Heart left ventricle (tissue), 16 donors: ENCODE measurements around the gene MPV17L. TPM values are rescaled to one million over a fixed set of nuclear protein-coding genes. Genes with fewer than 3 reads are reported as not detected.

Source experiments
- ATAC-seq, 4 donors: fragments of 200-7000 bp; cut with Tn5 transposase; one replicate each; pipeline ENCODE4 v1.9.1; 2020 to 2022; ENCODE audit warnings: moderate library complexity in 4 of 4, mild to moderate bottlenecking in 3 of 4, moderate number of reproducible peaks in 1 of 4
- DNase-seq, 5 donors: peaks; one replicate each; pipeline ENCODE4 v3.0.0-alpha.2; 2020
- H3K27ac ChIP-seq, 12 donors: fragments of 200-600 bp; sonication (generic) in 4 of 12; one replicate each; pipeline versions ENCODE4 v1.5.0 to v1.8.0; 2016 to 2022; ENCODE audit warnings: mild to moderate bottlenecking in 2 of 12
- H3K27me3 ChIP-seq, 9 donors: fragments of 200-600 bp; sonication (generic) in 2 of 9; one replicate each; pipeline versions ENCODE4 v1.5.1 to v1.8.0; 2016 to 2022; ENCODE audit warnings: mild to moderate bottlenecking in 3 of 9
- H3K36me3 ChIP-seq, 9 donors: fragments of 200-600 bp; sonication (generic) in 2 of 9; one replicate each; pipeline versions ENCODE4 v1.5.0 to v1.8.0; 2018 to 2022; ENCODE audit warnings: mild to moderate bottlenecking in 2 of 9
- H3K4me1 ChIP-seq, 12 donors: fragments of 200-600 bp; sonication (generic) in 4 of 12; one replicate each; pipeline versions ENCODE4 v1.5.0 to v1.8.0; 2016 to 2022; ENCODE audit warnings: mild to moderate bottlenecking in 3 of 12
- H3K4me3 ChIP-seq, 12 donors: fragments of 200-600 bp; sonication (generic) in 4 of 12; one replicate each; pipeline versions ENCODE4 v1.5.0 to v1.8.0; 2017 to 2022; ENCODE audit warnings: mild to moderate bottlenecking in 9 of 12, moderate library complexity in 4 of 12
- H3K9me3 ChIP-seq, 12 donors: fragments of 200-600 bp; sonication (generic) in 4 of 12; one replicate each; pipeline versions ENCODE4 v1.5.0 to v1.8.0; 2016 to 2022; ENCODE audit warnings: mild to moderate bottlenecking in 1 of 12
- CTCF ChIP-seq, 12 donors: fragments of 200-600 bp; sonication (generic) in 4 of 12; IDR thresholded peaks; one replicate each; pipeline versions ENCODE4 v1.5.0 to v1.8.0; 2018 to 2022; ENCODE audit warnings: antibody characterized with exemption in 12 of 12, mild to moderate bottlenecking in 5 of 12
- POLR2A ChIP-seq, 2 donors: fragments of 450-650 bp; IDR thresholded peaks; one replicate each; pipeline ENCODE4 v1.6.1; 2017; ENCODE audit warnings: antibody characterized with exemption in 2 of 2, mild to moderate bottlenecking in 2 of 2, moderate library complexity in 2 of 2
- WGBS, 4 donors: extraction: QIAGEN DNeasy Blood & Tissue Kit in 2 of 4; methylation state at CpG; one replicate each; pipeline versions ENCODE4 v1.1.5 to v1.1.7; 2013 to 2018; 5-methylcytosine and 5-hydroxymethylcytosine counted together
- intact Hi-C, 10 donors: fragments of 100-400 bp; cut with DNase I; formaldehyde crosslinking; loops; one replicate each; pipeline versions ENCODE4 v1.11.1 to v1.14.2; 2022
- polyA plus RNA-seq, 2 donors: library from polyadenylated mRNA; stranded (reverse); fragments of 200-250 nt; gene quantifications; one replicate each; pipeline ENCODE4 v1.2.3, GENCODE V29; 2013
- total RNA-seq, 9 donors: library from RNA; depleted of rRNA in 2 of 9; stranded (reverse); fragments of >200 nt in 2 of 9; fragmentation: NEBNext Ultra II Directional in 3 of 9; extraction: Animal tissue kit (Norgen Biotek cat#: 25700) in 3 of 9; gene quantifications; one replicate each; pipeline versions ENCODE4 v1.1.0 to v1.2.4, GENCODE V29; 2016 to 2023
- donor health status: ischemic (EF 13 %, LVEDD 7.1; RV severe dilation, severe dysfunction).
- donor health status: healthy with polysubstance abuse.
- donor health status: DM: no; HTN: yes; CAD: no.
- donor health status: DM: no; HTN: no; CAD: no.
- donor health status: ischemic (EF 25% LVEDD 6.9; RV normal size, moderate dysfunction).
- donor health status: ischemic (EF 25% LVEDD 5.7; RV mildly dilated, moderate dysfunction).
- donor health status: healthy.
- donor health status: DM: yes; HTN: yes; CAD: no.
- donor health status: ischemic (EF 35%, LVEDD 5.7; RV mildly dilated, moderate dysfunction).
- donor health status: nonischemic (EF 11% LVEDD 7.7; RV severe dilation, severe dysfunction).
- donor health status: DM: yes; HTN: yes; CAD: no.
- donor health status: PGD.
- donor health status: ischemic (EF 29% LVEDD 5.4; RV normal size, mild dysfunction).
- donor health status: nonischemic (EF 23%, LVEDD 6.1; RV moderate dilation, normal function).

The MPV17L gene
- total and polyA plus RNA-seq, 11 donors: 4.4 to 9.6 (median 7.1) TPM

GRCh38 chr16:15443753-15444152, 48.2 kb downstream of the MPV17L start:
- DNase-seq: no peak
- 92 to 95% (median 93%) methylated on average over 4 of the region's 4 CpGs for WGBS, 4 donors
- intact Hi-C loops: loop anchor here in 1 of 10 donors (5.0 kb wide), 1 partner anchor 34 kb away; no protein-coding TSS in a partner anchor

DNA sequence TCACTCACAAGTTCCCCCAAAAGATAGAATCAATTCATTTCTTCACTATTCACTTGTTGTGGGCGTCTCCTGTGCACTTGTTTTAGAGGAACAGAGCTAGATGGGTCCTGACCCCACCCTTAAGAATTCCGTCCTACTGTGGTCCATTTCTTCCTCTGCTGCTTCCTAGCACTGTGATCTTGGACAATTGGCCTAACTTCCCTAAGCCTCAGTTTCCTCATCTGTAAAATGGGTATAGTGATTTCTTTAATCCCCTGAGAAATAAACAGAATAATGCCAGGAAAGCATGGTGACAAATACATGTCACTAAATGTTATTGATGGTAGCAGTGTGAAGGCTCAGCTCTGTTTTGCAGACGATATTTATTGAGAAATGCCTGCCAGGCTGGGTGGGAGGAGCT, 48.7 kb downstream of the MPV17L start:
- Histone ChIP-seq H3K4me1 (peaks cover 0 to 19% (median 0%) of the 10 kb centered on the region in 12 donors), H3K9me3 (peaks cover 0 to 9% (median 0%) of the 10 kb centered on the region in 12 donors), H3K27ac (no peak overlapping the region), H3K4me3 (no peak overlapping the region), H3K36me3 (peaks cover 0 to 5% (median 0%) of the 10 kb centered on the region in 9 donors), H3K27me3 (no peaks in the 10 kb centered on the region)
- no peak for ATAC-seq
- intact Hi-C loops: loop anchor here in 1 of 10 donors (5.0 kb wide), 1 partner anchor 33 kb away; no protein-coding TSS in a partner anchor
- WGBS, 4 donors: 95 to 96% (median 95%) methylated on average over 3 of the region's 3 CpGs
- no peak for DNase-seq
- TF ChIP-seq CTCF (IDR thresholded peaks at IDR 0.05) (no peak), POLR2A (IDR thresholded peaks at IDR 0.05) (no peak)

More at GRCh38 chr16:15443753-15444152, 48.2 kb downstream of the MPV17L start:
- H3K4me3 ChIP-seq: no peak overlapping the region
- peaks cover 0 to 21% (median 0%) of the 10 kb centered on the region in 12 donors for H3K4me1 ChIP-seq
- no peaks in the 10 kb centered on the region for H3K27me3 ChIP-seq
- peaks cover 0 to 4% (median 0%) of the 10 kb centered on the region in 9 donors for H3K36me3 ChIP-seq
- peaks cover 0 to 9% (median 0%) of the 10 kb centered on the region in 12 donors for H3K9me3 ChIP-seq
- TF ChIP-seq CTCF (IDR thresholded peaks at IDR 0.05) (no peak), POLR2A (IDR thresholded peaks at IDR 0.05) (no peak)
- no peak overlapping the region for H3K27ac ChIP-seq
- no peak for ATAC-seq

DNA sequence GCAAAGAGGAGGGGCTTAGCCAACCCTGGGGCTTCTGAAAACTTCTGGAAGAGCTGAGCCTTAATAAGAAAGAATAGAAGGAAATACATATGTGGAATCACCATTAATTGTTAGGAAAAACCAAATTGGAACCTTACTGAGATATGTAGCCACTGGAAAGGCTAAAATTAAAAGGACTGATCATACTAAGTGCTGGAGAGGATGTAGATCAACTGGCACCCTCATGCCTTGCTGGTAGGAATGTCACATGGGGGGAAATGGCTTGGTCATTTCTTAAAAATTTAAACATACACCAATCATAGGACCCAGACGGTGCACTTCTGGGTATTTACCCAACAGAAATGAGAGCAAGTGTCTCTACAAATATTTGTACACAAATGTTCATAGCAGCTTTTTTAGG, 49.9 kb downstream of the MPV17L start:
- intact Hi-C loops: no loop called here
- Histone ChIP-seq H3K27ac (no peak overlapping the region), H3K4me1 (peaks cover 0 to 8% (median 0%) of the 10 kb centered on the region in 12 donors), H3K9me3 (peaks cover 0 to 9% (median 0%) of the 10 kb centered on the region in 12 donors), H3K27me3 (no peaks in the 10 kb centered on the region), H3K36me3 (peaks cover 0 to 5% (median 0%) of the 10 kb centered on the region in 9 donors), H3K4me3 (no peak overlapping the region)
- DNase-seq: no peak
- TF ChIP-seq CTCF (IDR thresholded peaks at IDR 0.05) (no peak), POLR2A (IDR thresholded peaks at IDR 0.05) (no peak)
- ATAC-seq: no peak
- 94 to 100% (median 96%) methylated on average over 1 of the region's 1 CpG for WGBS, 4 donors

GRCh38 chr16:15446901-15447300, 51.3 kb downstream of the MPV17L start:
- intact Hi-C loops: no loop called here
- WGBS, 4 donors: 92 to 95% (median 94%) methylated on average over 5 of the region's 5 CpGs
- Histone ChIP-seq H3K27me3 (no peaks in the 10 kb centered on the region), H3K4me1 (peaks cover 0 to 9% (median 0%) of the 10 kb centered on the region in 12 donors), H3K36me3 (peaks cover 0 to 5% (median 0%) of the 10 kb centered on the region in 9 donors), H3K27ac (no peak overlapping the region), H3K4me3 (no peak overlapping the region), H3K9me3 (peaks cover 0 to 9% (median 0%) of the 10 kb centered on the region in 12 donors)
- DNase-seq (no peak), ATAC-seq (no peak)
- TF ChIP-seq CTCF (IDR thresholded peaks at IDR 0.05) (no peak), POLR2A (IDR thresholded peaks at IDR 0.05) (no peak)
